A549 (cell line): ENCODE measurements around the gene ARL10. TPM values are rescaled to one million over a fixed set of nuclear protein-coding genes. Genes with fewer than 3 reads are reported as not detected.

Experiments used
- ATAC-seq, 2 experiments: fragments of 200-7000 bp in 1 of 2; fragments of >200 bp in 1 of 2; cut with Nextera tagmentation in 1 of 2; cut with Tn5 transposase in 1 of 2; 3 replicates each; pipeline versions ENCODE4 v1.8.0 to v1.9.1; 2018 to 2020; ENCODE audit warnings: mild to moderate bottlenecking in 1 of 2, moderate library complexity in 1 of 2
- CTCF ChIA-PET: fragments of 300-600 bp; sonication (Branson Sonifier 250); formaldehyde crosslinking; extraction: SDS; loops from one replicate; lab custom pipeline; 2021; ENCODE audit warnings: antibody characterized with exemption, inconsistent platforms; lab: Yijun Ruan, JAX
- POLR2A ChIA-PET: fragments of 350-600 bp; formaldehyde crosslinking; extraction: SDS; loops from one replicate; lab custom pipeline; 2021; ENCODE audit warnings: antibody characterized with exemption, inconsistent platforms; lab: Yijun Ruan, JAX
- DNase-seq, 2 experiments: peaks; one replicate each; pipeline versions ENCODE4 v3.0.0 to v3.0.0-alpha.2; 2011 to 2016; ENCODE audit warnings: low read depth in 1 of 2, low spot score in 1 of 2
- FAIRE-seq: peaks from 2 replicates; lab custom pipeline; 2011; peaks lifted over from hg19 to GRCh38; lab: Jason Lieb, UNC
- H3K27ac ChIP-seq, 2 experiments: fragments of >200 bp; sonication (Bioruptor Twin); formaldehyde crosslinking; 3 replicates each; pipeline ENCODE4 v1.5.1; 2016 to 2017
- H3K4me1 ChIP-seq: fragments of >200 bp; sonication (Bioruptor Twin); formaldehyde crosslinking; 3 replicates; pipeline ENCODE4 v1.6.1; 2016
- H3K4me2 ChIP-seq: fragments of >200 bp; sonication (Bioruptor Twin); formaldehyde crosslinking; 3 replicates; pipeline ENCODE4 v1.6.1; 2016
- H3K4me3 ChIP-seq: fragments of >200 bp; sonication (Bioruptor Twin); formaldehyde crosslinking; 3 replicates; pipeline ENCODE4 v1.5.1; 2016
- H3K9me3 ChIP-seq: fragments of >200 bp; sonication (Bioruptor Twin); formaldehyde crosslinking; 3 replicates; pipeline ENCODE4 v1.6.1; 2016
- CBX2 ChIP-seq: fragments of 200-600 bp; sonication (generic); IDR thresholded peaks from 2 replicates; pipeline ENCODE4 v1.6.1; 2016; ENCODE audit warnings: low read depth, mild to moderate bottlenecking, borderline replicate concordance
- FOSB ChIP-seq: fragments of 250-450 bp; sonication (Bioruptor Pico); IDR thresholded peaks from 2 replicates; pipeline ENCODE4 v1.5.0; 2020; ENCODE audit warnings: mild to moderate bottlenecking, moderate library complexity
- FOSL2 ChIP-seq, 2 experiments: fragments of 450-650 bp in 1 of 2; fragments of >200 bp in 1 of 2; sonication (Bioruptor Twin) in 1 of 2; formaldehyde crosslinking; IDR thresholded peaks; 2 replicates each; pipeline versions ENCODE4 v1.5.0 to v1.6.1; 2016 to 2020; ENCODE audit warnings: mild to moderate bottlenecking in 1 of 2, moderate library complexity in 1 of 2
- GATA3 ChIP-seq: IDR thresholded peaks from 2 replicates; pipeline ENCODE4 v1.6.1; 2012; ENCODE audit warnings: borderline replicate concordance
- HDAC2 ChIP-seq: fragments of 200-600 bp; sonication (generic); IDR thresholded peaks from 2 replicates; pipeline ENCODE4 v1.6.1; 2016
- HOXB13 ChIP-seq: fragments of 250-450 bp; sonication (Bioruptor Pico); IDR thresholded peaks from 2 replicates; pipeline ENCODE4 v1.5.0; 2020; ENCODE audit warnings: low read depth, mild to moderate bottlenecking, moderate library complexity
- KDM1A ChIP-seq: fragments of 200-600 bp; sonication (generic); IDR thresholded peaks from 2 replicates; pipeline ENCODE4 v1.6.1; 2016; ENCODE audit warnings: low read depth, mild to moderate bottlenecking
- KDM5A ChIP-seq: fragments of 200-600 bp; sonication (generic); IDR thresholded peaks from 2 replicates; pipeline ENCODE4 v1.6.1; 2016; ENCODE audit warnings: antibody characterized with exemption, mild to moderate bottlenecking
- NFE2L2 ChIP-seq: fragments of 150-350 bp; conservative IDR thresholded peaks from 2 replicates; pipeline ENCODE4 v1.6.1; 2014; ENCODE audit warnings: low read length
- NPAS2 ChIP-seq: fragments of 250-450 bp; sonication (Bioruptor Pico); IDR thresholded peaks from 2 replicates; pipeline ENCODE4 v1.8.0; 2022; ENCODE audit warnings: mild to moderate bottlenecking, moderate library complexity, borderline replicate concordance
- POLR2A ChIP-seq: IDR thresholded peaks from 2 replicates; pipeline ENCODE4 v1.6.1; 2012; ENCODE audit warnings: mild to moderate bottlenecking, low read length
- POLR2AphosphoS2 ChIP-seq: conservative IDR thresholded peaks from 2 replicates; pipeline ENCODE4 v1.6.1; 2012; ENCODE audit warnings: low read length, improper control_type of control experiment, inconsistent platforms
- RCOR1 ChIP-seq: fragments of 150-350 bp; IDR thresholded peaks from 2 replicates; pipeline ENCODE4 v1.6.1; 2014; ENCODE audit warnings: antibody characterized with exemption, low read length, low read depth
- RFX5 ChIP-seq: fragments of 450-650 bp; IDR thresholded peaks from 2 replicates; pipeline ENCODE4 v1.7.1; 2014; ENCODE audit warnings: antibody characterized with exemption, mild to moderate bottlenecking, moderate library complexity
- SMC3 ChIP-seq: fragments of >200 bp; sonication (Bioruptor Twin); formaldehyde crosslinking; IDR thresholded peaks from 3 replicates; pipeline ENCODE4 v1.6.1; 2018; ENCODE audit warnings: inconsistent platforms
- WGBS: methylation state at CpG from one replicate; pipeline ENCODE4 v1.1.6; 2017; ENCODE audit errors: missing lambda C conversion rate; 5-methylcytosine and 5-hydroxymethylcytosine counted together
- polyA plus RNA-seq, 4 experiments: library from polyadenylated mRNA; depleted of rRNA in 3 of 4; stranded (reverse); fragments of >200 nt; fragmentation: RNase III in 1 of 4; extraction: RNeasy Plus Mini Kit Qiagen cat#74134 plus additional on column Dnase treatment in 1 of 4; gene quantifications; 2 replicates in 3 of 4; 3 replicates in 1 of 4; pipeline ENCODE4 v1.2.3, GENCODE V29; 2011 to 2017
- TF ChIP-seq, protein P1 (sequence below): fragments of 200-600 bp; sonication (generic); IDR thresholded peaks from 2 replicates; pipeline ENCODE4 v1.6.1; 2016; ENCODE audit warnings: antibody characterized with exemption, mild to moderate bottlenecking, moderate library complexity
- TF ChIP-seq, protein P2 (sequence below): fragments of 450-650 bp; IDR thresholded peaks from 2 replicates; pipeline ENCODE4 v1.6.1; 2014; ENCODE audit warnings: antibody characterized with exemption
- TF ChIP-seq, protein P3 (sequence below): IDR thresholded peaks from 2 replicates; pipeline ENCODE4 v1.6.1; 2012; ENCODE audit warnings: low read depth, borderline replicate concordance

ARL10 gene
- polyA plus RNA-seq, 2 of the 4 experiments (the other 2 are of a cell fraction), result 0.15 to 0.21 TPM

DNA sequence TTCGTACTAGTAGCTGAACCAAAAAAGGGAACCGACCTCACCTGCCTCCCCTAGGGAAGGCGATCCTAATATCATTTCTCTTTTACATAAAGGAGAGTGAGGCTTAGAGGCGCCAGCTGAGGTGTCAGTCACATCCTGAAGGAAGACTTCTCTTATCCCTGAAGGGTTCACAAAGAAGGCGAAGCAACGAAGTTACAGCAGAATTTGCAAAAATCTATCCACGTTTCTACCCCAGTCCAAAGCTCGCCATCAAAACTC is 3.1 kb upstream of the ARL10 start:
- TF ChIP-seq RFX5, result no peak
- TF ChIP-seq CBX2, result no peak
- TF ChIP-seq HDAC2, result no peak
- no peak for TF ChIP-seq NFE2L2
- TF ChIP-seq FOSB (CRISPR knock-in tag), result no peak
- TF ChIP-seq KDM1A, result no peak
- peak overlapping the region; percentile 90 for H3K4me3 ChIP-seq
- ChIA-PET POLR2A (interaction anchor here (1.3 to 1.6 kb wide), 2 partner anchors 8 to 175 kb away, joined by 4 to 7 read pairs; partner anchors contain the start of gene RNF44), CTCF (interaction anchor here (0.5 to 2.6 kb wide), 6 partner anchors 9 to 1094 kb away, joined by 3 to 6 read pairs (median 4); no protein-coding TSS in a partner anchor)
- WGBS, result 73% methylated on average over 8 of the region's 8 CpGs
- ATAC-seq, result peak; percentile 10 to 23
- FAIRE-seq, result no peak
- peaks cover 15% of the 10 kb centered on the region; the same call in 1 of the 3 replicates for H3K4me1 ChIP-seq
- no peak for DNase-seq
- peak overlapping the region; percentile 88 to 94 for H3K27ac ChIP-seq
- peak overlapping the region; percentile 93 for H3K4me2 ChIP-seq
- H3K9me3 ChIP-seq, result no peaks in the 10 kb centered on the region

DNA sequence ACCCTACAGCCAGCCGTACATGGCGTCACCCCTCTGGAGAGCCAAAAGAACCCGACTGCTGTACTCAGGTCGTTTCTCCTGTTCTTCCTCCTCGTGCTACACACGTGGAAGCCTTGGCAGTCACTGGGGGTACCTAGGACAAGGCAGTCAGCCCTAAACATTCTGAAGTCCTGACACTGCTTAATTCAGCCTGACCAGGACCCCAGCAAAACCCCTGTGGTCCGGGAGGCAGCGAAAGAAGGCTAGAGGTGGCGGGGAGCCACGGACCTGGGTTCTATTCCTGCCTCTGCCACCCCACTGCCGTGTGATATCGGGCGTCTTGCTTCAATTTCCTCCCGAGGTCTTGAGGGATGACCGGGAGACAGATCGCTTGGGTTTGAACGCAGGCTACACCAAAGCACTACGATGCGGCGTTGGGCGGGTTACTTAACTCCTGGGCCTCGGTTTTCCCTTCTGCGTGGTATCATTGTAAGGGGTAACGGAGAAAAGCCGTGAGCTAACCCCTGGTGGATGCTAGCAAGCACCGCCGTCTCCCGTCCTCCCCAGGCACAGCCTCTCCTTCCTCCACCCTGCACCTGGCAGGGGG is 429 bp upstream of the ARL10 start:
- no peak for TF ChIP-seq POLR2A
- TF ChIP-seq, protein P1, sequence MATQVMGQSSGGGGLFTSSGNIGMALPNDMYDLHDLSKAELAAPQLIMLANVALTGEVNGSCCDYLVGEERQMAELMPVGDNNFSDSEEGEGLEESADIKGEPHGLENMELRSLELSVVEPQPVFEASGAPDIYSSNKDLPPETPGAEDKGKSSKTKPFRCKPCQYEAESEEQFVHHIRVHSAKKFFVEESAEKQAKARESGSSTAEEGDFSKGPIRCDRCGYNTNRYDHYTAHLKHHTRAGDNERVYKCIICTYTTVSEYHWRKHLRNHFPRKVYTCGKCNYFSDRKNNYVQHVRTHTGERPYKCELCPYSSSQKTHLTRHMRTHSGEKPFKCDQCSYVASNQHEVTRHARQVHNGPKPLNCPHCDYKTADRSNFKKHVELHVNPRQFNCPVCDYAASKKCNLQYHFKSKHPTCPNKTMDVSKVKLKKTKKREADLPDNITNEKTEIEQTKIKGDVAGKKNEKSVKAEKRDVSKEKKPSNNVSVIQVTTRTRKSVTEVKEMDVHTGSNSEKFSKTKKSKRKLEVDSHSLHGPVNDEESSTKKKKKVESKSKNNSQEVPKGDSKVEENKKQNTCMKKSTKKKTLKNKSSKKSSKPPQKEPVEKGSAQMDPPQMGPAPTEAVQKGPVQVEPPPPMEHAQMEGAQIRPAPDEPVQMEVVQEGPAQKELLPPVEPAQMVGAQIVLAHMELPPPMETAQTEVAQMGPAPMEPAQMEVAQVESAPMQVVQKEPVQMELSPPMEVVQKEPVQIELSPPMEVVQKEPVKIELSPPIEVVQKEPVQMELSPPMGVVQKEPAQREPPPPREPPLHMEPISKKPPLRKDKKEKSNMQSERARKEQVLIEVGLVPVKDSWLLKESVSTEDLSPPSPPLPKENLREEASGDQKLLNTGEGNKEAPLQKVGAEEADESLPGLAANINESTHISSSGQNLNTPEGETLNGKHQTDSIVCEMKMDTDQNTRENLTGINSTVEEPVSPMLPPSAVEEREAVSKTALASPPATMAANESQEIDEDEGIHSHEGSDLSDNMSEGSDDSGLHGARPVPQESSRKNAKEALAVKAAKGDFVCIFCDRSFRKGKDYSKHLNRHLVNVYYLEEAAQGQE, result no peak
- no peak for TF ChIP-seq RCOR1
- TF ChIP-seq HOXB13 (CRISPR knock-in tag), result no peak
- TF ChIP-seq, all 56 proteins: peak for 0
- H3K27ac ChIP-seq, result peak overlapping the region in 1 of 2 experiments; percentile 50; a peak in 2 of 6 replicates
- FAIRE-seq (no peak), DNase-seq (no peak), ATAC-seq (no peak)
- H3K4me2 ChIP-seq, result peak overlapping the region; percentile 69
- WGBS, result 84% methylated on average over 28 of the region's 28 CpGs
- CTCF ChIA-PET, result interaction anchor here (0.6 kb wide), 1 partner anchor 866 kb away, joined by 3 read pairs; no protein-coding TSS in a partner anchor
- no peaks in the 10 kb centered on the region for H3K9me3 ChIP-seq
- H3K4me1 ChIP-seq, result peaks cover 12% of the 10 kb centered on the region; the same call in 1 of the 3 replicates
- POLR2A ChIA-PET, result no interaction called here
- H3K4me3 ChIP-seq, result peak overlapping the region; percentile 38; the same call in 2 of the 3 replicates

DNA sequence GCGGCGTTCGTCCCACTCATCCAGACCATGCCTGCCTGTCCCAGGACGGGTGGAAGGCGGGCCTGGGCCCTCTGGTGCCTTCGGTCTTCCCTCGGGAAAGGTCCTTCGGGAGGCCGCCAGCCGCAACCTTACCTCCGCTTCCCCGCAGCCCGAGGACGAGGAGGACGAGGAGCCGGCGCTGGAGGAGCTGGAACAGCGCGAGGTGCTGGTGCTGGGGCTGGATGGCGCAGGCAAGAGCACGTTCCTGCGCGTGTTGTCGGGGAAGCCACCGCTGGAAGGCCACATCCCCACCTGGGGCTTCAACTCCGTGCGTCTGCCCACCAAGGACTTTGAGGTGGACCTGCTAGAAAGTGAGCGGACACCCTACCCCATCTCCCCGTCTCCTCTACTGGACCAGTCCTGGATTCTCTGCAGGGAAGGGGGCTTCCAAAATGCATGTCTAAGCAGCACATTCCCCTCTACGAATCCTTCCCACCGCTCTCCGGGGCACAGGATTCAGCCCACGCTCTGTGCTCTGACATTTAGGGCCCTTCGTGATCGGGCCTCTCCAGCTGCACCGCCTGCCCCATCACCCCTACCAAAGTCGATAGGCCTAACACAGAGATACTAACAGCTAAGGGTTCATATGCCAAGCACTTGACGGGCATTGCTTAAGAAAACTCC is 1.1 kb downstream of the ARL10 start:
- TF ChIP-seq GATA3 (no peak), SMC3 (no peak), FOSL2 (IDR thresholded peaks at IDR 0.05) (no peak), FOSL2 (CRISPR knock-in tag; IDR thresholded peaks at IDR 0.05) (no peak), NPAS2 (CRISPR knock-in tag) (no peak), KDM5A (no peak), POLR2AphosphoS2 (no peak)
- TF ChIP-seq, protein P2, sequence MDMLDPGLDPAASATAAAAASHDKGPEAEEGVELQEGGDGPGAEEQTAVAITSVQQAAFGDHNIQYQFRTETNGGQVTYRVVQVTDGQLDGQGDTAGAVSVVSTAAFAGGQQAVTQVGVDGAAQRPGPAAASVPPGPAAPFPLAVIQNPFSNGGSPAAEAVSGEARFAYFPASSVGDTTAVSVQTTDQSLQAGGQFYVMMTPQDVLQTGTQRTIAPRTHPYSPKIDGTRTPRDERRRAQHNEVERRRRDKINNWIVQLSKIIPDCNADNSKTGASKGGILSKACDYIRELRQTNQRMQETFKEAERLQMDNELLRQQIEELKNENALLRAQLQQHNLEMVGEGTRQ, result no peak
- TF ChIP-seq, protein P3, sequence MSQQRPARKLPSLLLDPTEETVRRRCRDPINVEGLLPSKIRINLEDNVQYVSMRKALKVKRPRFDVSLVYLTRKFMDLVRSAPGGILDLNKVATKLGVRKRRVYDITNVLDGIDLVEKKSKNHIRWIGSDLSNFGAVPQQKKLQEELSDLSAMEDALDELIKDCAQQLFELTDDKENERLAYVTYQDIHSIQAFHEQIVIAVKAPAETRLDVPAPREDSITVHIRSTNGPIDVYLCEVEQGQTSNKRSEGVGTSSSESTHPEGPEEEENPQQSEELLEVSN, result no peak
- Histone ChIP-seq H3K4me1 (peaks cover 4% of the 10 kb centered on the region; the same call in 1 of the 3 replicates), H3K4me2 (no peak overlapping the region), H3K27ac (no peak overlapping the region), H3K4me3 (no peak overlapping the region), H3K9me3 (no peaks in the 10 kb centered on the region)
- ChIA-PET POLR2A (no interaction called here), CTCF (no interaction called here)
- no peak for DNase-seq
- ATAC-seq, result no peak
- FAIRE-seq, result no peak
- 93% methylated on average over 38 of the region's 38 CpGs for WGBS
